ENCODE data around the gene MYLK2. TPM values are rescaled to one million over a fixed set of nuclear protein-coding genes. Genes with fewer than 3 reads are reported as not detected.

The MYLK2 gene
- total RNA-seq, 1 experiment from 2014 or later, result 0.50 TPM

GRCh38 chr20:31864521-31865400, 45.6 kb downstream of the MYLK2 start:
- no peak for DNase-seq
- H3K9me2 ChIP-seq (ENCODE audit: insufficient read depth), result no peaks in the 10 kb centered on the region
- no peaks in the 10 kb centered on the region for H3K36me3 ChIP-seq (ENCODE audit: low read depth)
- H3K9me3 ChIP-seq (ENCODE audit: insufficient read depth, low read depth), result no peaks in the 10 kb centered on the region
- no peaks in the 10 kb centered on the region for H3F3A ChIP-seq (ENCODE audit: insufficient read depth, low read depth)
- H3K4me1 ChIP-seq (replicated peaks; ENCODE audit: insufficient read depth), result no peaks in the 10 kb centered on the region
- no peaks in the 10 kb centered on the region for H4K20me1 ChIP-seq (ENCODE audit: insufficient read depth)
- no peak overlapping the region for H3K27ac ChIP-seq
- no peak overlapping the region for H2AFZ ChIP-seq
- no peak overlapping the region for H3K4me2 ChIP-seq
- TF ChIP-seq, protein P1, sequence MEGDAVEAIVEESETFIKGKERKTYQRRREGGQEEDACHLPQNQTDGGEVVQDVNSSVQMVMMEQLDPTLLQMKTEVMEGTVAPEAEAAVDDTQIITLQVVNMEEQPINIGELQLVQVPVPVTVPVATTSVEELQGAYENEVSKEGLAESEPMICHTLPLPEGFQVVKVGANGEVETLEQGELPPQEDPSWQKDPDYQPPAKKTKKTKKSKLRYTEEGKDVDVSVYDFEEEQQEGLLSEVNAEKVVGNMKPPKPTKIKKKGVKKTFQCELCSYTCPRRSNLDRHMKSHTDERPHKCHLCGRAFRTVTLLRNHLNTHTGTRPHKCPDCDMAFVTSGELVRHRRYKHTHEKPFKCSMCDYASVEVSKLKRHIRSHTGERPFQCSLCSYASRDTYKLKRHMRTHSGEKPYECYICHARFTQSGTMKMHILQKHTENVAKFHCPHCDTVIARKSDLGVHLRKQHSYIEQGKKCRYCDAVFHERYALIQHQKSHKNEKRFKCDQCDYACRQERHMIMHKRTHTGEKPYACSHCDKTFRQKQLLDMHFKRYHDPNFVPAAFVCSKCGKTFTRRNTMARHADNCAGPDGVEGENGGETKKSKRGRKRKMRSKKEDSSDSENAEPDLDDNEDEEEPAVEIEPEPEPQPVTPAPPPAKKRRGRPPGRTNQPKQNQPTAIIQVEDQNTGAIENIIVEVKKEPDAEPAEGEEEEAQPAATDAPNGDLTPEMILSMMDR (conservative IDR thresholded peaks at IDR 0.05), result no peak
- TF ChIP-seq EZH2 (IDR thresholded peaks at IDR 0.05; ENCODE audit: low read depth), result no peak
- intact Hi-C loops (cut with micrococcal nuclease; ENCODE audit: unreplicated experiment), result no loop called here
- H3K4me3 ChIP-seq, result no peak overlapping the region
- ChIA-PET POLR2A (ENCODE audit: unreplicated experiment) (no interaction called here), CTCF (interaction anchor here (0.6 to 0.9 kb wide), 3 partner anchors 70 to 153 kb away, joined by 3 to 8 read pairs (median 3); no protein-coding TSS in a partner anchor)
- BruUV-seq (replicated peaks), result no TSS peak
- peaks cover 90% of the 10 kb centered on the region for H3K27me3 ChIP-seq (ENCODE audit: insufficient read depth, low read depth)
- H3K79me2 ChIP-seq (ENCODE audit: low read depth), result no peaks in the 10 kb centered on the region

DNA sequence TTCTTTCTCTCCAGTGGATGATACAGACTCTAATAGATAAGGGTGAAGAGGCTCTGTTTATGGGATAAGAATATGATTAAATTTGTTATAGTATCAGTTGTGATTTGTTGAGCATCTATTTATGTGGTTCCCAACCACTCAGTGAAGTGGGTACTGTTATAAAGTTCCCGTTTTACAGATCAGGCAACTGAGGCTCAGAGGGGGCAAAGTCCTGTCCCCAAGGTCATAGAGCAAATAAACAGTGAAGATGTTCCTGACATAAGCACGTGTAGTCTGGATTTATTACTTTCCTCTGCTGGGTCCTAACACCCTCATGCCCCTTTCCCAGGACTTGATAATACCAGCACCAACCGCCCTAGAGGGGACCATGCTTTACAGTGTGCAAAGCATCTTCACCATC, 47.1 kb downstream of the MYLK2 start:
- H3K4me1 ChIP-seq (replicated peaks; ENCODE audit: insufficient read depth), result no peaks in the 10 kb centered on the region
- intact Hi-C loops (cut with micrococcal nuclease; ENCODE audit: unreplicated experiment), result no loop called here
- no peaks in the 10 kb centered on the region for H3K79me2 ChIP-seq (ENCODE audit: low read depth)
- no peak overlapping the region for H2AFZ ChIP-seq
- no peaks in the 10 kb centered on the region for H3F3A ChIP-seq (ENCODE audit: insufficient read depth, low read depth)
- no peak overlapping the region for H3K27ac ChIP-seq
- DNase-seq, result no peak
- peaks cover 88% of the 10 kb centered on the region for H3K27me3 ChIP-seq (ENCODE audit: insufficient read depth, low read depth)
- H3K36me3 ChIP-seq (ENCODE audit: low read depth), result no peaks in the 10 kb centered on the region
- H3K4me2 ChIP-seq, result no peak overlapping the region
- H3K9me2 ChIP-seq (ENCODE audit: insufficient read depth), result no peaks in the 10 kb centered on the region
- H3K9me3 ChIP-seq (ENCODE audit: insufficient read depth, low read depth), result no peaks in the 10 kb centered on the region
- BruUV-seq (replicated peaks), result no TSS peak
- ChIA-PET CTCF (no interaction called here), POLR2A (ENCODE audit: unreplicated experiment) (no interaction called here)
- TF ChIP-seq, protein P1 (conservative IDR thresholded peaks at IDR 0.05), result no peak
- no peak for TF ChIP-seq EZH2 (IDR thresholded peaks at IDR 0.05; ENCODE audit: low read depth)
- H4K20me1 ChIP-seq (ENCODE audit: insufficient read depth), result no peaks in the 10 kb centered on the region
- no peak overlapping the region for H3K4me3 ChIP-seq

DNA sequence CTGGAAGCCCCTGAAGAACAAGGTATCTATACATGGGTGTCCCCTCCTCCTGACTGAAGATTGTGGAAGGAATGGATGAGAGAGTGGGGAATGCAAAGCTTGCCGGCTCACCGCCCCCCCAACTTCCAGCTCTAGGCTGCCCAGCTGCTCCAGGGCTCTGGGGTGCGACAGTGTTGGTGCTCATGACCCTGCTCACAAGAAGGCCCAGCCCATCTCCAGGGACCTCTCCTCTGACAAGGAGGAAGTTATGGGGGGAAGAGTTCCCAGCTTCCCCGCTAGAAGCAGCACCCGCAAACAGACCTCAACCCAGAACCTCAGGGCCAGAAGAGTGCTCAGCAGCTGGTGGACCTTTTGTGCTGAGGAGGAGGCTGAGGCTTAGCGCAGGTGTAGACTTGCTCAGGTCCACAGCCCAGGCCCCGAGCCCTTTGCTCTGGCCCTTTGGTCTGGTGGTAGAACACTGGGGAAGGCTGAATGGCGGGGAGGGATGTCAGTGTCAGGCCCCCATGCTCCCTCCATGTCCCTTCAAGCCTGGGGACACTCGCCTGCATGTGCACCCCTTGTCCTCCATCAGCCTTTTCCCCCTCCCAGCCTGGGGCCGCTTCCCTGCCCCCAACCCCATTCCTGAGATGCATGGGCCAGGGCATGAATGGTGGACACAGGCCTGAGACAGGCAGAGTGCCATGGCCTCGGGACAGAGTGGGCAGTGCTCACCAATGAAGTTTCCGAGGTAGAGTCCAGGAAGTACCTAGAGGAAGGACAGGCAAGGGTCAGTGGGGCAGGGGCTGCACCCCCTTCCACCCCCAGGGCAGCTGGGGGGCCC, 49.9 kb downstream of the MYLK2 start:
- intact Hi-C loops (cut with micrococcal nuclease; ENCODE audit: unreplicated experiment), result no loop called here
- Histone ChIP-seq H3K4me3 (no peak overlapping the region), H3K27ac (no peak overlapping the region), H3K27me3 (ENCODE audit: insufficient read depth, low read depth) (peaks cover 93% of the 10 kb centered on the region), H3K9me3 (ENCODE audit: insufficient read depth, low read depth) (no peaks in the 10 kb centered on the region), H3K4me1 (replicated peaks; ENCODE audit: insufficient read depth) (no peaks in the 10 kb centered on the region), H4K20me1 (ENCODE audit: insufficient read depth) (no peaks in the 10 kb centered on the region), H3K79me2 (ENCODE audit: low read depth) (no peaks in the 10 kb centered on the region), H3K36me3 (ENCODE audit: low read depth) (no peaks in the 10 kb centered on the region), H3K9me2 (ENCODE audit: insufficient read depth) (no peaks in the 10 kb centered on the region), H3F3A (ENCODE audit: insufficient read depth, low read depth) (no peaks in the 10 kb centered on the region), H2AFZ (no peak overlapping the region), H3K4me2 (no peak overlapping the region)
- no peak for DNase-seq
- ChIA-PET CTCF (interaction anchor here (0.7 kb wide), 1 partner anchor 404 kb away, joined by 3 read pairs; no protein-coding TSS in a partner anchor), POLR2A (ENCODE audit: unreplicated experiment) (no interaction called here)
- no TSS peak for BruUV-seq (replicated peaks)
- no peak for TF ChIP-seq EZH2 (IDR thresholded peaks at IDR 0.05; ENCODE audit: low read depth)
- TF ChIP-seq, protein P1 (conservative IDR thresholded peaks at IDR 0.05), result no peak

Measured in PC-9 (cell line).